ENCODE data around the gene PCDHGC3.

PCDHGC3 gene

DNA sequence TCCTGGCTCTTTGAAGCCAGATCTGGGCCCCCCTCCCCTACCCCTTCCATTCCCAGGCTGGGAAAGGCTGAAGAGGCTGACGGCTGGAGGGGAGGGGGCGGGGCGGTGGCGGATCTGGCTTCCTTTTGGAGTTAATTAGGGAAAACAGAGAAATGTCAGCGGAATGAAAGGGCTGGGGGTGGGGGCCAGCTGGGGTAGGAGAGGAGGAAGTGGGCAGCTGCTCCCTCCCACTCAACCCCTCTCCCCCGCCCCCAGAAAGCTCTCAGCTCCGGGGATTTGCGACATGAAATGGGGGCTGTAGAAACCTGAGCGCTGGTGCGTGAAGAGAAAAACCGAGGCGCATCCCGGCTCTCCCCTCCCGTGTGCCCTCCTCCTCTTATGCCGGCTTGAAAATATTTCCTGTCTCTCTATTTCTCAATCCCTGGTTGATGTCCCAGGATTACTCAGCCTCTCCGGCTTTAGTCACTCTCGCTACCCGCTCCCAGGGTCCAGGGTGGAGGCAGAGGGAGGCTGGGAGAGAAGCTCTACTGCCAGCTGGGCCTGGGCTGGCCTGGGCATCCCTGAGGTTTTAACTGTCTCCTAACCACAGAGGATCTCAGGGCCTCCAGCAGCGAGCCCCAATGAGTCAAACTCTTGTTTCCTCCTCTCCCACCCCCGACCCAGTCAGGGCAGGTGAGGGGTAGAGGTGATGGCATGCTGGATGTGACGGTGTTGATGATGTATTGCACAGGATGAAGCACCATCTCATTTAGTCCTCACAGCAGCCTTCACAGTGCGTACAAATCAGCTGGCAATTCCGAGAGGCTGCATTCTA, 33.2 kb downstream of the PCDHGC3 start:
- DNase-seq: no peak

DNA sequence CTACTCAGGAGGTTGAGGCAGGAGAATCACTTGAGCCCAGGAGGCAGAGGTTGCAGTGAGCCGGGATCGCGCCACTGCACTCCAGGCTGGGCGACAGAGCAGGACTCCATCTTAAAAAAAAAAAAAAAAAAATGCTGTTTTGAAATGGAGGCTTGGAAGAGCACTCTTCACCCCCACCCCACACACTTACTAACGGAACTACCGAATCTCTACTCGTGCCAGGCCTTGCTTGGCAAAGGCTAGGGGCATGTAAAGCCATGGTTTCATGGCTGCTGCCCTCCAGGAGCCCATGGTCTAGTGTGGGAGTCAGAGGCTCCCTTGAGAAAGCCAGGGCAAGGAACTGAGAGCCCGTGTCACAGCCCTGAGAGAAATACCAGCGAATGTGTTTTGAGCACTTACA, 34.4 kb downstream of the PCDHGC3 start:
- DNase-seq: no peak

DNA sequence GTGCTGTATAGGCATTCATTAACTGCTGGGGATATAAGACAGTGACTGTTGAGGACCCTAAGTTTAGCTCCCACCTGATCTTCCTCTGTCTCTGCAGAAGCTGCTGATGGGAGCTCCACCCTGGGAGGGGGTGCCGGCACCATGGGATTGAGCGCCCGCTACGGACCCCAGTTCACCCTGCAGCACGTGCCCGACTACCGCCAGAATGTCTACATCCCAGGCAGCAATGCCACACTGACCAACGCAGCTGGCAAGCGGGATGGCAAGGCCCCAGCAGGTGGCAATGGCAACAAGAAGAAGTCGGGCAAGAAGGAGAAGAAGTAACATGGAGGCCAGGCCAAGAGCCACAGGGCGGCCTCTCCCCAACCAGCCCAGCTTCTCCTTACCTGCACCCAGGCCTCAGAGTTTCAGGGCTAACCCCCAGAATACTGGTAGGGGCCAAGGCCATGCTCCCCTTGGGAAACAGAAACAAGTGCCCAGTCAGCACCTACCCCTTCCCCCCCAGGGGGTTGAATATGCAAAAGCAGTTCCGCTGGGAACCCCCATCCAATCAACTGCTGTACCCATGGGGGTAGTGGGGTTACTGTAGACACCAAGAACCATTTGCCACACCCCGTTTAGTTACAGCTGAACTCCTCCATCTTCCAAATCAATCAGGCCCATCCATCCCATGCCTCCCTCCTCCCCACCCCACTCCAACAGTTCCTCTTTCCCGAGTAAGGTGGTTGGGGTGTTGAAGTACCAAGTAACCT, 35.3 kb downstream of the PCDHGC3 start:
- no peak for DNase-seq

DNA sequence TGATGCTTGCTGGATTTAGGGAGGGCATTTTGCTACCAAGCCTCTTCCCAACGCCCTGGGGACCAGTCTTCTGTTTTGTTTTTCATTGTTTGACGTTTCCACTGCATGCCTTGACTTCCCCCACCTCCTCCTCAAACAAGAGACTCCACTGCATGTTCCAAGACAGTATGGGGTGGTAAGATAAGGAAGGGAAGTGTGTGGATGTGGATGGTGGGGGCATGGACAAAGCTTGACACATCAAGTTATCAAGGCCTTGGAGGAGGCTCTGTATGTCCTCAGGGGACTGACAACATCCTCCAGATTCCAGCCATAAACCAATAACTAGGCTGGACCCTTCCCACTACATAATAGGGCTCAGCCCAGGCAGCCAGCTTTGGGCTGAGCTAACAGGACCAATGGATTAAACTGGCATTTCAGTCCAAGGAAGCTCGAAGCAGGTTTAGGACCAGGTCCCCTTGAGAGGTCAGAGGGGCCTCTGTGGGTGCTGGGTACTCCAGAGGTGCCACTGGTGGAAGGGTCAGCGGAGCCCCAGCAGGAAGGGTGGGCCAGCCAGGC, 36.1 kb downstream of the PCDHGC3 start:
- DNase-seq: no peak

DNA sequence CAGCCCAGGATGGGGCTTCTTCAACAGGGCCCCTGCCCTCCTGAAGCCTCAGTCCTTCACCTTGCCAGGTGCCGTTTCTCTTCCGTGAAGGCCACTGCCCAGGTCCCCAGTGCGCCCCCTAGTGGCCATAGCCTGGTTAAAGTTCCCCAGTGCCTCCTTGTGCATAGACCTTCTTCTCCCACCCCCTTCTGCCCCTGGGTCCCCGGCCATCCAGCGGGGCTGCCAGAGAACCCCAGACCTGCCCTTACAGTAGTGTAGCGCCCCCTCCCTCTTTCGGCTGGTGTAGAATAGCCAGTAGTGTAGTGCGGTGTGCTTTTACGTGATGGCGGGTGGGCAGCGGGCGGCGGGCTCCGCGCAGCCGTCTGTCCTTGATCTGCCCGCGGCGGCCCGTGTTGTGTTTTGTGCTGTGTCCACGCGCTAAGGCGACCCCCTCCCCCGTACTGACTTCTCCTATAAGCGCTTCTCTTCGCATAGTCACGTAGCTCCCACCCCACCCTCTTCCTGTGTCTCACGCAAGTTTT, 36.7 kb downstream of the PCDHGC3 start:
- DNase-seq: peak; percentile 8

DNA sequence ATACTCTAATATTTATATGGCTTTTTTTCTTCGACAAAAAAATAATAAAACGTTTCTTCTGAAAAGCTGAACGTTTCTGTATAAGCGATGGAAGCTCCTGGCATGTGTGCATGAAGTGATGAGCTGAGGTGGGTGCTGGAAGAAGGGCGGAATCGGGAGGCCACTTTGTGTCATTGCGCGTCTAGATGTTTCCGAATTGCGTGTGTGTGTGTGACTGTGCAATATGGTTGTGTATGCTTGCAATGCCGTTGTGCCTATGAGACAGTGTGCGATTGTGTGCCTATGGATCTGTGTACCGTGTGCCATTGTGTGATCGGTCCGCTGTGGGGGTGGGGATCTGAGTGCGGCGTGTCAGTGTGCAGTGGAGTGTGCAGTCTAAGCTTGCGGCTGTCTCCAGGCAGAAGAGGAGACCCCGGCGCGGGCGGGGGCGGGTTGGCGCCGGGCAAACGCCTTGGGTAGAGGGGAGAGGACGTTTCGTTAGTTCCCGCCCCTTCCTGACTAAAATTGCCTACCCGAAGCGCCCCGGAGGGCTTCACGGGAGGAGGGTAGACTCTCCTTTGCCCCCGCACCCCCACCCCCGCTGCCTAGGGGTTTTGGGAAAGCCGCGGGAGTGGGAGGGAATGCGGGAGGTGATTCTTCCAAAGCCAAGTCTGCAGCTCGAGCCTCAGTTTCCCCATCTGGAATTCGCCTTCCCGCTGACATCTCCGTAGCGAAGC, 37.3 kb downstream of the PCDHGC3 start:
- DNase-seq: no peak

DNA sequence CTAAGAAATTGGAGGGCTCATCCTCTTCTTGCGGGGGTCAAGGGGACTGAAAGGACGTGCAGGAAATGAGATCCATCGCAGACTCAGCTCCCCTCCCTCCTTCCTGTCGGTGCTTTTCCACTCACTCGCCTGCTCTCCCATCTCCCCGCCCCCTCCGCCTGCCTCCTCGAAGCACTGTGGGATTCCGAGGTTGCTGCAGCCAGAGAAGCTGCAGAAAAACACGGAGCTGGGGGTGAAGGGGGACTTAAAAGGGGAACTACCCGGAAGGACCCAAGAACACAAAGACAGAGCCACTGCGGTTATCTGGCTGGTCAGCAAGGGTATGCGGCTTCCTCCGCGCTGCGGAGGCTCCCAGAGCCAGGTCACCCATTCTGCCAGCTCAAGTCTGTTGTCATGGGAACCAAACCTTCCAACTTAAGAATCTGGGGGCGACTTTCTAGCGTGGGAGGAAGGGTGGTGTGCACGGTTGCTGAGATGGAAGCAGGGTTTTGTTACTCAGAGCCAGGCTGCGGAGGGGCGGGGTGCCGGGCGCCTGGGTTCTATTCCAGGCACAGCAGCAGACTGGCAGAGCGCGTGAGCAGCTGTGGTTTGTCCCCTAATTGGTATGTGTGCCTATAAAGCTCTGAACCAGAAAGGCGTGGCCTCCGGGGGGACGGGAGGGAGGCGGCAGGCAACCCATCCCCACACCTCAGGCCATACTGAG, 38.0 kb downstream of the PCDHGC3 start:
- no peak for DNase-seq

DNA sequence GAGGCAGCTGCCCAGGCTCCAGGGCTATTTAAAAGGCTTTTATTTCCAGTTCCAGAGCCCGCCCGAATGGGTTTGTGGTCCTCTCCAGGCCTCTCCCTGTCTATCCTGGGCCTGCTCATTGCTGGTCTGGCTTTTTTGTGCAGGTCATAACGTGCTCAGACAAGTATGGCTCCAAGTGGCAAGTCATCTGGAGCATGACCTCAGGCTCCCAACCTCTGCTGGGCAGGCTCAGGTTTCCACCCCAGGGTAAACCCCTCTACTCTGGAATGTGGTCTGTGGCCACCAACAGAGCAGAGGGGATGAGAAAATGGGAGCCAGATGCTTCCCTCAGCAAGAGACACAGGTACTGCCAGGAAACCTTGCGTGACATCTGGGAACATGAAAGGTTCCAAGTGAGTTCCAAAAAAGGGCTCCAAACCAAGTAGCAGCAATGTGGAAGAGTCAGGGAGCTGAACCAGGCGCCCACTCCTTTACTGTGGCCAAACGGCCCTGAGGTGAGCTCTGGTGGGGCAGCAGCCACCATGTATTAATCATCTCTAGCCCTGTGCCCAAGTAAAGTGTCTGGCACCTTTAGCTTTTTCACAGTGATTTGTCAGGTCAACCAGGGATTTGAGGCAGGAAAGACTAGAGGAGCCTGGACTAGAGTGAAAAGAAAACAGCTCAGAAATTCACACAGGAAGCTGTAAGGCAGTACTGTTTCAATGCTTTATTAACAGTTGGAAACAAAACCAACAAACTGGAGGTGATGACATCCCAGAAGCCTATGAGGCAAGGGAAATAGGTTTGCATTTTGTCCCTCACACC, 38.8 kb downstream of the PCDHGC3 start:
- DNase-seq: no peak

DNA sequence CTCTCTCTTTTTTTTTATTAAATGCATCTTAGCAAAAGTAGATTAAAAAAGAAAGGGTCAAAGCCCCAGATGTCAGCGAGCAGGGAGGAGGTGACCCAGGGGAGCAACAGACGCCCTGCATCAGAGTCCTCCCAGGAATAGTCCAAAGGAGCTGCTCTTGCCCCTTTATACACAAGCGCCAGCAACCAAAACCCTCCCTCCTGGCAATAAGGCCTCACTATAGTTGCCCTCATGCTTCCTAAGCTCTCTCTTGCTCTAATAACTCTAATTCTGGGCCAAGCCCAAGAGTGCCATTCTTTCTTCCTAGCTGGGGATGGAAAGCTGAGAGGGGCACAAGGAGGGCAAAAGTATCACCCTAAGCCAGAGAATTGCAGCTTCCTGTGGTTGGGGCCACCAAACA, 39.4 kb downstream of the PCDHGC3 start:
- no peak for DNase-seq

DNA sequence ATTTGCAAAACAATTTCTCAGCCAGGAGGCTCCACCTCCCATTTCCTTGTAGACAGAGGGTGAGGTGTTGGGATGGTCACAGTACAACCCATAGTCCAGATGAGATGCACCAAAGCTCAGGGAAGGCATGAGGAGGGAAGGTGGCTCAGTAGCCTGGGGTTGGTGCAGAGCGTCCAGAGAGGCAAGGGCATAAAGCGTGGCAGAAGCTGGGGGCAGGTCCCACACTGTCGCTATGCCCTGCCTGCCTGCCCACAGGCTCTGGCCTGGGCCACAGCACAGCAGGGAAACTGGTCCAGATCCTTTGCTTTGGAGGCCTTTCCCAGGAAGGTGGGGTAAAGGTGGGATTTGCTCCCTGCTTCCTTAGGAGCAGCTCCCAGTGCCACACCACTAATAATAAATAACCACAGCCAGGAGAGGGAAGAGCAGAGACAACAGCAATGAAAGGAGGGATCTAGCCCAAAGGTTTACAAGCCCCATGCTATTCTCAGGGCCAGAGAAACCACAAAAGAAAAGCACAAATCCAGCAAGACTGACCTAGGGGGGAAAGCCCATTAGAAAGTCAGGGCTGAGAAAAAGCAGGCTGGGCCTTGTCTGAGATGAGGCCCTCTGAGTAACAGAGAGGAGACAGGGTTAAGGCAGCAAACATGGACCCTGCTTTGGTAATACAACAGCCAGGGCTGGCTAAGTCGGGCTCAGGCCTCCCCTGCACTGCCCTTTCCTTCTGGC, 40.3 kb downstream of the PCDHGC3 start:
- no peak for DNase-seq

DNA sequence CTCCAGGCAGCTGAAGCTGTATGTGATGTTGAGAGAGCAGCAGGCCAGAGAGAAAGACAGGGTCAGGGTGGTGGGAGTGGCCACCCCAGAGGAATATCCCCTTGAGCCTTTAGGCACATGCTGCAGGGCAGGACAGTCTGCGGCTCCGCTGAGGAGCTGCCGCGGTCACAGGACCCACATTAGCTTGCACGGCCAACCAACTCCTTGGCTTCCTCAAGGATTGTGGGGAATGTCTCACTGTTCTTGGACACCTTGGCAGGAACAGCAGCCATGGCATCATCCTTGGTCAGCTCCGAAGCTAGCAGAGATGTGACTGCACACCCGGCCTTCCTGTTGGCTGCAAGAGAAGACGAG, 40.9 kb downstream of the PCDHGC3 start:
- no peak for DNase-seq

DNA sequence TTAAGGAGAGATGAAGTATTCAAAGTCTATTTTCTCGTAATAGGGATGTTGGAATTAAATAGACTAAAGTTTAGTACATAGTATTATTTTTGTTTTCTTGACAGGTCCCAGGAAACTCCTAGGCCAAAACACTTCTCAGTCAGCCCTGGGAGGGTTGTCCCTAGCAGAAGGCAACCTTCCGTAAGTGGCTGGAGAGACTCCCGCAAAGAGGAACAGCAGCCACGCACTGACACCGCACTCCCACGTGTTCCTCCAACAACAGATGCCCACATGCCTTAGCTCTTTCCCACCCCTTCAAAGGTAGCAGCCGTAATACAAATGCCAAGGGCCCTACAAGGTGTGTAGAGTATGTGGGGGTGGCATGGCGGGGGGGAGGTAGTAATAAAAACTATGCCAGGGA, 41.5 kb downstream of the PCDHGC3 start:
- no peak for DNase-seq

DNA sequence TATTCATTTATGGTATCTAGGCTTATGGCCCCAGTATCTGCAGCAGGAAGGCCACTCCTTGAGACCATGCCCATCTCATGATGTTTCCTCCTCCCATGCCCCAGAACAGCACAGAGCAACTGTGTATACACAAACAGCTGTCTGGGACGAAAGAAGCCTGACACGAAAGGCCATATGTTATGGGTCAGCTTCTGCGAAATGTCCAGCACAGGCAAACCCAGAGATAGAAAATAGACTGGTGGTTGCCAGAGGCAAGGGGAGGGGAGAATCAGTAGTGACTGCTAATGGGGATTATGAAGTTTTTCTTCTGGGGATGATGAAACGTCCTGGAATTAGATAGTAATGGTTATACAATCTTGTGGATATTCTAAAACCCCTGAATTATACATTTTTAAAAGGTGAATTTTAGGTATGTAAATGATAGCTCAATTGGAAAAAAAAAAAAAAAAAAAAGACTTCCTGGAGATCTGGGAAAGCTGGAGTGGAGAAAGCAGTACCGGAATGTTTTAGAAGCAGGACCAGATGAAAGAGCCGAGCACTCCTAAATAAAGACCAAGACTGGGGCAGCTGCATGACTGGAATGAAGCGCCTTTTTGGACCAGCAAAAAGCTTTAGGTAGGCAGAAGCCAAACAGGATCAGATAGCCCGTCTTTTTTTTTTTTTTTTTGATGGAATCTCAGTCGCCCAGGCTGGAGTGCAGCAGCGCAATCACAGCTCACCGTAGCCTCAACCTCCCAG, 42.3 kb downstream of the PCDHGC3 start:
- DNase-seq: no peak

DNA sequence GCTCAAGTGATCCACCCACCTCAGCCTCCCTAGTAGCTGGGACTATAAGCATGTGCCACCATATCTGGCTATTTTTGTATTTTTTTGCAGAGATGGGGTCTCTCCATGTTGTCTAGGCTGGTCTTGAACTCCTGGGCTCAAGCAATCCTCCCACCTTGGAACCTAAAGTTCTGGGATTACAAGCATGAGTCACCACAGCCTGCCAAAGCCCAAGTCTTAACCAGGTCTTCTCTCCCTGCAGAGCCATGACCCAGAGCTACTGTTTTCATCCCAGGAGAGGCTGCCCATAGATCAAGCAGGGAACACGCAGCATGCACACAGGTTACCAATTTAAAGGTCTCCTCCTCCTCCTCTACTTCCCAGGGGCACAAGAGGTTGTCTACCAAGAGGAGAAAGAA, 42.9 kb downstream of the PCDHGC3 start:
- DNase-seq: no peak

DNA sequence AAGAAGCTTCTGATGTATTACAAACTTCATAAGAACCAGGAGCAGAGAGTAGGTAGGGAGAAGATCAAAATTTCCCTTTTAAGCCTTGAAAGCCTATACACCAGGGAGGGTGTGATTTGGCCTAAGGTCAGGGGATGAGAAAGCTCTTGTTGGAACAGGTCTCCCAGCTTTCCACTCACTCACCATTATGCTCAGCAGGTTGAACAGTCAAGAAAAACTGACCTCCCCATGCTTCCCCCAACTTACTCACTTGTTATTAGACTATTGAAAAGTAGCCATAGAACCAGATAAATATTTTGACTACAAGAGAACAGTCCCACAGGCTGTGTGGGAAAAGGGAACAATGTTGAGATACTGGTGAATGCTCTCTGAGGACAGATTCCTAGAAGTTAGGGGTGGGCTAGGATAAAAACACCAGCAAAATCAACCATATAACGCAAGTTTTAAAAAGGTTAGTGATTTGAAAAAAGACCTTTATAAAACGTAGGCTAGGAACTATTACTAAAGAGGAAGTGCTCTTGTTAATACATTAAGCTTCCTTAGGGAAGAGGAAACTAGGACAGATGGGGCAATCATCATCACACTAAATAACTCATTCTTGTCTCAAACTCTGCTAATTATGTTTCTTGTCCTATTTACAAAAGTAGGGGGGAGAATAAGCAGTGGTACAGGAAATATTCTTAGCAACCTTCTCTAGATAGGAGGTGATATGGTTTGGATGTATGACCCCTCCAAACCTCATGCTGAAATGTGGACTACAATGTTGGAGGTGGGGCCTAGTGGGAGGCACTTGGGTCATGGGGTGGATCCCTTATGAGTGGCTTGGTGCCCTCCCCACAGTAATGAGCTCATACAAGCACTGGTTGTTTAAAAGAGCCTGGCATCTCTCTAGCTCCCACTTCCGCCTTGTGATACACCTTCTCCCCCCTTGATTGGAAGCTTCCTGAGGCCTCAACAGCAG, 44.1 kb downstream of the PCDHGC3 start:
- no peak for DNase-seq

DNA sequence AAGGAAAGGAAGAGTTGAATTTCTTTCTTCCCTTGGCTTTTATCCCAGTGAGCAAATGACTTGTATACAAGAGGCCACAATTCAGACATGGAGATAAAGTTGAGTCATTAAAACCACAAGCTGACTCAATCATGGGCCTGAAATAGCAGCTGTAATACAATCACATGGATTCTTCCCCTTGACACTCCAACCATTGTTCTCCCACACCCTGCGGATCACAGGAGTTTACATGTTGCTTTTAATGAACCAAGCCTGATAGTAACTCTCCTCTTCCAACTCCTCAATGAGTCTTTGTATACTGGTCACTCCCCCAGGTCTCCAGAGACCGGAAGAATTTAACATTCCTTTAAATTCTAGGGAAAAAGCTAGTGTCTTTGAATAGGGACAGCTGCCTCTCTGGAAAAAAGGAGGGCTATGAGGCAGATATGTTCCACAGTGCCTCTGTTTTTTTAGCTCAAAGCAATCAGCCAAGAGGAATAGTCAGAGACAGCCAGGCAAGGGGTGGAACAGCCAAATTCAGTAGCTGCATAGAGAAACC, 45.5 kb downstream of the PCDHGC3 start:
- no peak for DNase-seq

DNA sequence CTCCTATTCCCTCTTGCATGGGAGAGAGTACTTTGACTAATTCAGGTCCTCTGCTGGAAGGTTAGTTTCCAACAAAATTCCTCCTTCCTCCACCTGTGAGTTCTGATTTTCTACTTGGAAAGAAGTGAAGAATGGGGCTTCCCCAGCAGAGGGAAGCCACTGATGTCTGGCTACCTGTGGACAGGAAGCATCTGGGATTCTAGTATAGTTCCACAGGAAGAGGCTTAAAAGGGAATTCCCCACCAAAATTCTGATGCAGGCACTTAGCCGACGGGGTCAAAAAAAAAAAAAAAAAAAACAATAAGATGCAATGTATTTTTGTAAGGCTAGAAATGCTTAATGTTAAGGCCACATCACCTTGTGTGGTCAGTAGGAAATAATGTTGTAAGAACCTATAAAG, 46.5 kb downstream of the PCDHGC3 start:
- no peak for DNase-seq

DNA sequence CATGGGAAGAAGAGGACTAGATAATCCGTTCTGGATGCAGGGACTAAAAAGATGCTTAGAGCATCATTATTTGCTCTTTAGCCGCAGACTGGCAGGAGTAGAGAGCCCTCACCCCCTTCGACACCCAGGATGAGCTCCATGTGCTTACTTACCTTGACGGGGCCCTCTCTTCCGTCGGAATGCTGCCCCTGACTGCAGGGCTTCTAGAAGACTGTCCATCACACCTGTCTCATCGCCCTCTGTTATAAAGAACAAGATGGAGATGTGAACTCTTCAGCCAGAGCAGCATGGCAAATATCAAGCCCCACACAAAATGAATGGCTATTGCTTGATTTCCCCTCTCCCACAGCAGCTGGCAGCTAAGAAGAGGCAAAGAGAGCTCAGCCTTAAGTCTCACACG, 48.2 kb downstream of the PCDHGC3 start:
- DNase-seq: no peak
